BLaER1 treated with 17β-estradiol and CSF1 and Interleukin-3, amounts not matched to agents 10 nM and 100 nM (cell line): ENCODE measurements around the gene CDAN1.

Experiments used
- H3K27ac ChIP-seq, 11 experiments: shearing (Covaris generic); formaldehyde crosslinking; 2 replicates each; pipeline ENCODE4 v1.8.1; 2022
- H3K27me3 ChIP-seq, 11 experiments: shearing (Covaris generic); formaldehyde crosslinking; 2 replicates each; pipeline ENCODE4 v1.8.1; 2022
- H3K36me3 ChIP-seq, 11 experiments: shearing (Covaris generic); formaldehyde crosslinking; 2 replicates each; pipeline ENCODE4 v1.8.1; 2022
- H3K4me1 ChIP-seq, 10 experiments: shearing (Covaris generic); formaldehyde crosslinking; 2 replicates each; pipeline ENCODE4 v1.8.1; 2022
- H3K4me2 ChIP-seq, 11 experiments: shearing (Covaris generic); formaldehyde crosslinking; 2 replicates each; pipeline ENCODE4 v1.8.1; 2022
- H3K4me3 ChIP-seq, 10 experiments: shearing (Covaris generic); formaldehyde crosslinking; 2 replicates each; pipeline ENCODE4 v1.8.1; 2022
- H3K9ac ChIP-seq, 11 experiments: shearing (Covaris generic); formaldehyde crosslinking; 2 replicates each; pipeline ENCODE4 v1.8.1; 2022
- H3K9me3 ChIP-seq, 11 experiments: shearing (Covaris generic); formaldehyde crosslinking; replicated peaks in 1 of 11; 2 replicates each; pipeline ENCODE4 v1.8.1; 2022
- H4K20me1 ChIP-seq, 11 experiments: shearing (Covaris generic); formaldehyde crosslinking; 2 replicates each; pipeline ENCODE4 v1.8.1; 2022
- Cebpa-rat ChIP-seq, 11 experiments: shearing (Covaris generic); IDR thresholded peaks; 2 replicates each; pipeline ENCODE4 v1.8.1; 2022

CDAN1 gene

DNA sequence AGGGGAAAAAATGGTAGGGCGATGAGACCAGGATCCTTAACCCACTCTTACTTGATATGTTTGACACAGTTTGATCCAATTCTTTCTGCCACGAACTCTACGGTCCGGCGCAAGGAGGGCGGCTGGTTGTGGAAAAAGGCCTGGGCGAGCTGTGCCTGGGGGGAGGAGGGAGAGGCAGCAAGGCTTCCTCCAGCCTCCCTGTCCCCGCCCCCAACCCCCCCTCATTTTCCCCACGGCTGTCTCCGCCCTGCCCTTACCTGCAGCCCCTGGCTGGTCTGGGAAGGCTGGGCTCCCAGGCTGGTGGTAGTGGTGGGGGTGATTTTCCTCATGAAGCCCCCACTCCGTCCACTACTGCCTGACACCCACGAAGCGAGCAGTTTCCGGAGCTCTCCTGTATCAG is 8.0 kb downstream of the CDAN1 start:
- peaks cover 91 to 99% (median 97%) of the 10 kb centered on the region in 11 experiments for H3K36me3 ChIP-seq
- H4K20me1 ChIP-seq, result peaks cover 0 to 78% (median 9%) of the 10 kb centered on the region in 11 experiments; a peak in 12 of 22 replicates
- H3K27me3 ChIP-seq, result no peaks in the 10 kb centered on the region
- no peak overlapping the region for H3K9ac ChIP-seq
- no peak overlapping the region for H3K27ac ChIP-seq
- no peak overlapping the region for H3K4me2 ChIP-seq
- no peak for TF ChIP-seq Cebpa-rat (IDR thresholded peaks at IDR 0.05)
- no peaks in the 10 kb centered on the region for H3K9me3 ChIP-seq
- H3K4me1 ChIP-seq, result peaks cover 0 to 8% (median 0%) of the 10 kb centered on the region in 10 experiments; a peak in 4 of 20 replicates
- no peak overlapping the region for H3K4me3 ChIP-seq

DNA sequence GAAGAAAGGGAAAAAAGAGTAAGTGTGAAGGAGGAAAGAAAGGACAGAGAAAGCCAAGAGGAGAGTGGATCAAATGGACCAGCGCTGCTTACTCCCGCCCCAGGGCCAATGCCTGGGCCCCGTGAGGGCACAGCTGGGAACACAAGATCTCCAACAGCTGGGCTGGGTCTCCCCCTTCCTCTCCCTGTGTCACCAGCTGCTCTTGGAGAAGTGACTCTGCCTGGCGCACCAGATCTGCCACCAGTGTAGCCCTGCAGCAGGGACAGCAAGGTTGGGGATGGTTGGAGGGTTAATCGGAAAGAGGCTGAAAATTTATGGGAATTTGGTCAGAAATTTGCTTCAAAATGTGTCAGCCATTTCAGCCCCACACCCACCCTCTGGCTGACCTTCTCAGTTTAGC is 8.4 kb downstream of the CDAN1 start:
- no peak overlapping the region for H3K4me3 ChIP-seq
- no peaks in the 10 kb centered on the region for H3K9me3 ChIP-seq
- H3K9ac ChIP-seq, result no peak overlapping the region
- H3K4me1 ChIP-seq, result peaks cover 0 to 8% (median 0%) of the 10 kb centered on the region in 10 experiments; a peak in 3 of 20 replicates
- H3K27me3 ChIP-seq, result no peaks in the 10 kb centered on the region
- peaks cover 0 to 75% (median 9%) of the 10 kb centered on the region in 11 experiments; a peak in 11 of 22 replicates for H4K20me1 ChIP-seq
- H3K36me3 ChIP-seq, result peaks cover 91 to 99% (median 97%) of the 10 kb centered on the region in 11 experiments
- H3K27ac ChIP-seq, result no peak overlapping the region
- TF ChIP-seq Cebpa-rat (IDR thresholded peaks at IDR 0.05), result no peak
- H3K4me2 ChIP-seq, result no peak overlapping the region

DNA sequence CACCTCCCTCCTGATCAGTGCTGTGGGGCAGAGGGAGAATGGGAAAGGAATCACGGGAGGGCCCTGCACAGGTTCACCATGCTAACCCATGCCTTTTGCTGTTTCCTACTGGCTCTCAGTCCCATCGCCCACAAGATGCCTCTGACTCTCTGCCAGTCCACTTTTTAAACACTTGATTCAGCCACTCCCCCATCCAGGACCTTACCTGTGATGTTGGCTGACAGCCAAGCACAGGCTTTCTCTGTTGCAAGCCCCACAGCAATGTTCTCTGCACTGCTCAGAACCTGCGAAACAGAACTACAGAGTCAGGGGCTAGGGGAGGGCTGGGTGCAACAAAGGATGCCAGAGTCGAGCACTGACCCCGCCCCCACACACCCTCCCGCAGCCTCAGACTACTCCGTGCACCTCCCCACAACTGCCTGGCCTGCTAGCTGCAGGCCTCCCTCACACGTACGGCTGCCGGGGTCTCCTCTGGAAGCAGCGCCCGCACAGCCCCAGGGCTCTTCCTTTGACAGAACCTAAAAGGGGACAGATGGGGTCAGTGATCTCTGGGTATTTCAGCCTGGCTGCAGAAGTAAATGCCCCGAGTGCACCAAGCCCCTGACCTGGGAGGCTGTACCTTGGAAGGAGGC is 9.1 kb downstream of the CDAN1 start:
- H3K9ac ChIP-seq, result no peak overlapping the region
- no peak overlapping the region for H3K4me3 ChIP-seq
- H3K4me2 ChIP-seq, result no peak overlapping the region
- peaks cover 91 to 99% (median 97%) of the 10 kb centered on the region in 11 experiments for H3K36me3 ChIP-seq
- no peaks in the 10 kb centered on the region for H3K9me3 ChIP-seq
- H3K27me3 ChIP-seq, result no peaks in the 10 kb centered on the region
- no peak for TF ChIP-seq Cebpa-rat (IDR thresholded peaks at IDR 0.05)
- H3K4me1 ChIP-seq, result peaks cover 0 to 8% (median 0%) of the 10 kb centered on the region in 10 experiments; a peak in 3 of 20 replicates
- H4K20me1 ChIP-seq, result peaks cover 0 to 68% (median 9%) of the 10 kb centered on the region in 11 experiments; a peak in 11 of 22 replicates
- no peak overlapping the region for H3K27ac ChIP-seq

DNA sequence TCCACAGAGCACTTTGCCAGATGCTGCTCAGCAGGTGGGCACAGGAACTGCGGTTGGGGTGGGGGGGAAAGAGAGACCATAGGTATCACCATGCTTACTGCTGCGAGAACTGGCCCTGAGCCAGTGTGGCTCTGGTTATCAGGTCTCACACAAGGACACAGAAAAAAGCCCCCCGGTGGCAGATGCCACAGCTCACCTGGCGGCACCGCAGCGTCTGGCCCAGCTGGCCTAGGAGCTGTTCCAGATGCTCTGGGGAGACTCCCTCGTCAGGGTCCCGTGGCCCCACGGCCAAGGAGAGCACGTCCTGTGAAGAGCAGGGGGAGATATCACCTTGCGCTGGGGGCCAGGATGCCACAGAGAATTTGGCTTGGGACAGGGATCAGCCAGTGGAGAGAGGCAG is 10.8 kb downstream of the CDAN1 start:
- no peak overlapping the region for H3K4me3 ChIP-seq
- no peaks in the 10 kb centered on the region for H3K27me3 ChIP-seq
- peaks cover 0 to 52% (median 8%) of the 10 kb centered on the region in 11 experiments; a peak in 10 of 22 replicates for H4K20me1 ChIP-seq
- no peak overlapping the region for H3K27ac ChIP-seq
- no peak overlapping the region for H3K9ac ChIP-seq
- peaks cover 84 to 99% (median 97%) of the 10 kb centered on the region in 11 experiments for H3K36me3 ChIP-seq
- H3K9me3 ChIP-seq, result no peaks in the 10 kb centered on the region
- no peak overlapping the region for H3K4me2 ChIP-seq
- peaks cover 0 to 9% (median 5%) of the 10 kb centered on the region in 10 experiments; a peak in 9 of 20 replicates for H3K4me1 ChIP-seq
- no peak for TF ChIP-seq Cebpa-rat (IDR thresholded peaks at IDR 0.05)

DNA sequence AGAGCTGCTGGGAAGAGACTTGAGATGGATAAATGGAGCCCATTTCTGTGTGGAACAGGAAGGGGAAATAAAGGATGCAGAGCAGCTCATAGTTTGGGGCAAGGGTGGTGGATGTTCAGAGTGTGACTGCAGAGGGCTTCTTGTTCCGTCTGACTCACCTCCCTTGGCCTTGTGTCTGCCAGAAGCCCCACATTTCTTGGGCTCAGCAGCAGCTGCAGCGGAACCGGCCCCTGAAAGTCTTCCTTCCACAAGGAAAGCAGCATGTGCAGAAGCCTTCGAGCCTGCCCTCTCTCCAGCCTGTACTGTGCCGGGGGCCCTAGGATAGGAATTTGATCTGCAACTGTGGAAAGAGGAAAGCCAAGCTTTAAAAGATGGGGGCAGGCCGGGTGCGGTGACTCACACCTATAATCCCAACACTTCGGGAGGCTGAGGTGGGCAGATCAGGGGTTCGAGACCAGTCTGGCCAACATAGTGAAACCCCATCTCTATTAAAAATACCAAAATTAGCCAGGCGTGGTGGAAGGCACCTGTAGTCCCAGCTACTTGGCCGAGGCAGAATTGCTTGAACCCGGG is 11.5 kb downstream of the CDAN1 start:
- no peak overlapping the region for H3K9ac ChIP-seq
- H4K20me1 ChIP-seq, result peaks cover 0 to 45% (median 8%) of the 10 kb centered on the region in 11 experiments; a peak in 10 of 22 replicates
- peaks cover 0 to 9% (median 5%) of the 10 kb centered on the region in 10 experiments; a peak in 9 of 20 replicates for H3K4me1 ChIP-seq
- no peaks in the 10 kb centered on the region for H3K9me3 ChIP-seq
- no peak overlapping the region for H3K27ac ChIP-seq
- H3K27me3 ChIP-seq, result no peaks in the 10 kb centered on the region
- H3K4me2 ChIP-seq, result no peak overlapping the region
- no peak for TF ChIP-seq Cebpa-rat (IDR thresholded peaks at IDR 0.05)
- H3K4me3 ChIP-seq, result no peak overlapping the region
- H3K36me3 ChIP-seq, result peaks cover 83 to 97% (median 96%) of the 10 kb centered on the region in 11 experiments

DNA sequence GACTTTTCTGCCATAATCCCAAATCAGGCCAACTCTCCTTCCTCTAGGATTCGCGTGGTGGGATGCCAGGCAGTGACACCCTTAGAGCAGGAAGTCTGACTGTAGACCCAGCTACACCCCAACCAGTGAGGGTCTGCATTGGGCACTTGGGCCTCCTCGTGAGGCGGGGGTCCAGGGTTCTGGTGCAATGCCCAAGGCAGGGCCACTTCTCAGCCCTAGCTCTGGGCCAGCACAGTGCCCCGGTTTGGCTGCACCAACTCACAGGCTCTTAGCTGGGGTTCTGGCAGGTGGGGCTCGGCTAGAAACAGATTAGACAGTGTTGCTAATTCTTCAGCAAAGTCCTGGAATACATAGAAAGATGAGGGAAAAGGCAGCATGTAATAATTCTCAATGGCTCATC is 12.7 kb downstream of the CDAN1 start:
- Histone ChIP-seq H3K9me3 (no peaks in the 10 kb centered on the region), H3K4me3 (no peak overlapping the region), H3K27me3 (no peaks in the 10 kb centered on the region), H3K36me3 (peaks cover 90 to 99% (median 97%) of the 10 kb centered on the region in 11 experiments), H3K27ac (no peak overlapping the region), H3K9ac (no peak overlapping the region), H4K20me1 (peaks cover 0 to 39% (median 8%) of the 10 kb centered on the region in 11 experiments; a peak in 9 of 22 replicates), H3K4me1 (peaks cover 0 to 12% (median 0%) of the 10 kb centered on the region in 10 experiments; a peak in 6 of 20 replicates), H3K4me2 (no peak overlapping the region)
- TF ChIP-seq Cebpa-rat (IDR thresholded peaks at IDR 0.05), result no peak

DNA sequence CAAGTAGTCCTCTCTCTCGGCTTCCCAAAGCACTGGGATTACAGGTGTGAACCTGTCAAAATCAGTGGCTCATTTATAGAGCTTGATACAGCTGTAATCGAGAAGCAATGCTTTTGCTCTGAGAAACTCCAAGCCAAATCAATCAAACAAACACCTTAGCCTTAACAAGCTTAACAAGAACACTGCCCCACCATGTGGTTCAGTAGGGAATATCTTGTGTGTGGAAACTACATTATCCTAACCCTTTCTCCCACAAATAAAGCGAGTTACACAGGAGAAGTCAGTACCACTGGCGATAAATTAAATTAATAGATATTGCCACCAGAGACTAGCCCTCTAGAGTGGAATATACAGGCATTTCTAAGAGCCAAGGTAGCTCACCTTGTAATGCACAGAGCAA is 13.9 kb downstream of the CDAN1 start:
- no peak overlapping the region for H3K4me3 ChIP-seq
- H3K27me3 ChIP-seq, result no peaks in the 10 kb centered on the region
- no peak overlapping the region for H3K27ac ChIP-seq
- peaks cover 88 to 100% (median 97%) of the 10 kb centered on the region in 11 experiments for H3K36me3 ChIP-seq
- no peaks in the 10 kb centered on the region for H3K9me3 ChIP-seq
- H3K4me1 ChIP-seq, result peaks cover 0 to 21% (median 0%) of the 10 kb centered on the region in 10 experiments; a peak in 6 of 20 replicates
- H3K9ac ChIP-seq, result 0 out of 22 replicates have a peak overlapping the region, but pooled peaks of 1 of the 11 experiments have one; percentile 18
- H4K20me1 ChIP-seq, result peaks cover 0 to 33% (median 8%) of the 10 kb centered on the region in 11 experiments; a peak in 9 of 22 replicates
- no peak for TF ChIP-seq Cebpa-rat (IDR thresholded peaks at IDR 0.05)
- H3K4me2 ChIP-seq, result no peak overlapping the region

DNA sequence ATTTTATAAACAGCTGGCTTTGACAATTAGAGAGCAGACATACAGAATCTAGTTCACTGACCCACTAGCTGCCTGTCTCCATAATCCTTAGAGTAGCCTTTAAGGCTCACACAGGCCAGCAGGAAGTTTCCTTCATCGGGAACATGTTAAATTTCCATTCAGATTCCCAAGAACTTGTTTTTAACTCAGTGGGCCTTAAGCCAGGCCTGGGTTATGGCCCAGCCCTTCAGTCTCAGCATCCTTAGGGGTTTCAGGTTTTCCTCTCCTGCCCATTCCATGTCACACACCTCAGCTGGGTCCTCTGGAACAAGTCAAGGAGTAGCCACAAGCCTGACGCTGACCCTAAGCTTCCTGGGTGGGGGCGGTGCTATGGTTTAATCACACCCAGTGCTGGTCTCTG is 15.0 kb downstream of the CDAN1 start:
- H3K36me3 ChIP-seq, result peaks cover 80 to 100% (median 91%) of the 10 kb centered on the region in 11 experiments
- no peak overlapping the region for H3K27ac ChIP-seq
- H3K9ac ChIP-seq, result 0 out of 22 replicates have a peak overlapping the region, but pooled peaks of 1 of the 11 experiments have one; percentile 31
- TF ChIP-seq Cebpa-rat (IDR thresholded peaks at IDR 0.05), result no peak
- no peak overlapping the region for H3K4me3 ChIP-seq
- no peaks in the 10 kb centered on the region for H3K9me3 ChIP-seq
- H3K4me2 ChIP-seq, result 0 out of 22 replicates have a peak overlapping the region, but pooled peaks of 1 of the 11 experiments have one; percentile 8
- H4K20me1 ChIP-seq, result peaks cover 0 to 22% (median 7%) of the 10 kb centered on the region in 11 experiments; a peak in 9 of 22 replicates
- no peaks in the 10 kb centered on the region for H3K27me3 ChIP-seq
- peaks cover 0 to 21% (median 0%) of the 10 kb centered on the region in 10 experiments; a peak in 6 of 20 replicates for H3K4me1 ChIP-seq

DNA sequence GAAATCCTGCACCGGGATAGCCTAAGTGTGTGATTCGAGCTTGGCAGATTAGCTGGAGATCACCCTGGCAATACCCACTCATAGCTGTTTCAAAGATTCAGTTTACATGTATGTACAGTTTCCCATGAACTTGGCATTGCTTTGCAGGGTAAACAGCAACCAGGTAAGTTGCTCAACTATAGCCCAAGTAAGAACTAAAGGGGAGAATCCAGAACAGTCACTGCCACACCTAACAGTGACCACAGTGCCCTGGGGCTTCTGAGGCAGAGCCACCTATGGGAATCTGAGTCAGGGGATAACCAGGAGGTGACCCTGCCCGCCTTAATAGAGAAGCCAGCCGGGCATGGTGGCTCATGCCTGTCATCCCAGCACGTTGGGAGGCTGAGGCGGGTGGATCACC is 15.9 kb downstream of the CDAN1 start:
- H3K4me3 ChIP-seq, result no peak overlapping the region
- no peak for TF ChIP-seq Cebpa-rat (IDR thresholded peaks at IDR 0.05)
- peaks cover 0 to 19% (median 5%) of the 10 kb centered on the region in 11 experiments; a peak in 9 of 22 replicates for H4K20me1 ChIP-seq
- H3K4me2 ChIP-seq, result no peak overlapping the region
- H3K27me3 ChIP-seq, result no peaks in the 10 kb centered on the region
- no peaks in the 10 kb centered on the region for H3K9me3 ChIP-seq
- H3K4me1 ChIP-seq, result peaks cover 0 to 21% (median 0%) of the 10 kb centered on the region in 10 experiments; a peak in 6 of 20 replicates
- H3K27ac ChIP-seq, result no peak overlapping the region
- H3K36me3 ChIP-seq, result peaks cover 71 to 96% (median 85%) of the 10 kb centered on the region in 11 experiments
- no peak overlapping the region for H3K9ac ChIP-seq
